ENCODE data around the gene SUN1. TPM values are rescaled to one million over a fixed set of nuclear protein-coding genes. Genes with fewer than 3 reads are reported as not detected.

The SUN1 gene
- total and polyA plus RNA-seq, 9 of the 15 experiments (the other 6 are each of a cell fraction or from before 2014, with no cell fraction given) = 36.8 to 132 (median 62.3) TPM

DNA sequence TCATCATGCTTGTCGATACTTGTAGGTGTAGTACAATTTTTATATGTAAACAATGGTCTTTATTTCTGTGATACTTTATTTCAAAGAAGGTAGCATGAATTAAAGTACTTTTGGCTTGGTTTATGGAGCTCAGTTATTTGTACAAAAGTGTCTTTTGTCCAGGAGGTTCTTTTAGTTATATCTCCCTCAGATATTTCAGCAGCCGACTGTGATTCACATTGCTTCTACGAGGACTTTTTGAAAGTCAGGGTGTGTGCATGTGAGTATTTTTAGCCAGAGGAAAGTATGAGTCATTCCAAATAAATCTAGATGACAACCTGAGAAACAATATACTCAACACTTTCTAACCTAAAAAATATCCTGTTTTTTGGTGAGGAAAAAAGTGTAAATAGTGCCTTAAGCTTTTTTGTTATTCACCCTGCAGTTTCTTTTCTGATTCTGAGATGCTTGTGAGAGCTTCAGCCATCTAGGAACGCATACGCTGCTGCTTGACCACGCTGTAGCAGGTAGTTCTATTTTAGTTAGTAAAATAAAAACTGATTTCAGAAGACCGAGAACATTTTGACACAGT lies 595 bp upstream of the SUN1 start (continued):
- TF ChIP-seq TCF15 (CRISPR knock-in tag; IDR thresholded peaks at IDR 0.05) = no peak
- TF ChIP-seq MTA1 (IDR thresholded peaks at IDR 0.05; ENCODE audit: borderline replicate concordance) = no peak
- peak; percentile 89 for TF ChIP-seq ARID1B (IDR thresholded peaks at IDR 0.05)
- no peak for TF ChIP-seq CC2D1A (IDR thresholded peaks at IDR 0.05)
- TF ChIP-seq JUND (IDR thresholded peaks at IDR 0.05; ENCODE audit: borderline replicate concordance, low read depth, low read length) = peak; percentile 100
- TF ChIP-seq JUND (tag; IDR thresholded peaks at IDR 0.05; ENCODE audit: borderline replicate concordance, low read depth, low read length) = peak; percentile 100
- no peak for TF ChIP-seq TCF7L2 (IDR thresholded peaks at IDR 0.05; ENCODE audit: low read depth, low read length)
- no peak for TF ChIP-seq SMAD4 (CRISPR knock-in tag; conservative IDR thresholded peaks at IDR 0.05)
- no peak for TF ChIP-seq ERF (CRISPR knock-in tag; IDR thresholded peaks at IDR 0.05)
- TF ChIP-seq EP300 (IDR thresholded peaks at IDR 0.05; ENCODE audit: low read length) = peak; percentile 68
- TF ChIP-seq, protein P1, sequence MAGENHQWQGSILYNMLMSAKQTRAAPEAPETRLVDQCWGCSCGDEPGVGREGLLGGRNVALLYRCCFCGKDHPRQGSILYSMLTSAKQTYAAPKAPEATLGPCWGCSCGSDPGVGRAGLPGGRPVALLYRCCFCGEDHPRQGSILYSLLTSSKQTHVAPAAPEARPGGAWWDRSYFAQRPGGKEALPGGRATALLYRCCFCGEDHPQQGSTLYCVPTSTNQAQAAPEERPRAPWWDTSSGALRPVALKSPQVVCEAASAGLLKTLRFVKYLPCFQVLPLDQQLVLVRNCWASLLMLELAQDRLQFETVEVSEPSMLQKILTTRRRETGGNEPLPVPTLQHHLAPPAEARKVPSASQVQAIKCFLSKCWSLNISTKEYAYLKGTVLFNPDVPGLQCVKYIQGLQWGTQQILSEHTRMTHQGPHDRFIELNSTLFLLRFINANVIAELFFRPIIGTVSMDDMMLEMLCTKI (IDR thresholded peaks at IDR 0.05; ENCODE audit: partially characterized antibody) = no peak
- no peak for TF ChIP-seq KDM5B (IDR thresholded peaks at IDR 0.05; ENCODE audit: insufficient replicate concordance, low read depth, low read length)
- TF ChIP-seq TEAD4 (IDR thresholded peaks at IDR 0.05; ENCODE audit: low read length) = peak; percentile 51
- no peak for TF ChIP-seq TEAD4 (CRISPR knock-in tag; IDR thresholded peaks at IDR 0.05; ENCODE audit: borderline replicate concordance)
- TF ChIP-seq NR3C1 (CRISPR knock-in tag; IDR thresholded peaks at IDR 0.05) = no peak
- TF ChIP-seq NR1H2 (CRISPR knock-in tag; IDR thresholded peaks at IDR 0.05) = no peak
- no peak for TF ChIP-seq RHOXF2B (CRISPR knock-in tag; conservative IDR thresholded peaks at IDR 0.05)
- TF ChIP-seq RERE (CRISPR knock-in tag; IDR thresholded peaks at IDR 0.05; ENCODE audit: borderline replicate concordance) = no peak
- TF ChIP-seq KLF13 (tag; IDR thresholded peaks at IDR 0.05; ENCODE audit: borderline replicate concordance, low read depth) = no peak
- 0 out of 2 replicates have a peak, but pooled peaks have one; percentile 4 for TF ChIP-seq C11orf30 (IDR thresholded peaks at IDR 0.05; ENCODE audit: low read depth)
- no peak for TF ChIP-seq CBFA2T3 (IDR thresholded peaks at IDR 0.05)
- TF ChIP-seq FOS (IDR thresholded peaks at IDR 0.05; ENCODE audit: extremely low read depth, insufficient read length) = peak; percentile 76
